NCI-H1105 treated with DMSO at 0.1 percent for 48 hours (cell line): ENCODE data around the gene ZNF746.
A peak's percentile ranks its signal among the peaks of the same experiment; 100 is the strongest.

Experiments used
- DNase-seq: peaks from one replicate; lab custom pipeline; 2025; lab: John Stamatoyannopoulos, UW

Gene ZNF746

DNA sequence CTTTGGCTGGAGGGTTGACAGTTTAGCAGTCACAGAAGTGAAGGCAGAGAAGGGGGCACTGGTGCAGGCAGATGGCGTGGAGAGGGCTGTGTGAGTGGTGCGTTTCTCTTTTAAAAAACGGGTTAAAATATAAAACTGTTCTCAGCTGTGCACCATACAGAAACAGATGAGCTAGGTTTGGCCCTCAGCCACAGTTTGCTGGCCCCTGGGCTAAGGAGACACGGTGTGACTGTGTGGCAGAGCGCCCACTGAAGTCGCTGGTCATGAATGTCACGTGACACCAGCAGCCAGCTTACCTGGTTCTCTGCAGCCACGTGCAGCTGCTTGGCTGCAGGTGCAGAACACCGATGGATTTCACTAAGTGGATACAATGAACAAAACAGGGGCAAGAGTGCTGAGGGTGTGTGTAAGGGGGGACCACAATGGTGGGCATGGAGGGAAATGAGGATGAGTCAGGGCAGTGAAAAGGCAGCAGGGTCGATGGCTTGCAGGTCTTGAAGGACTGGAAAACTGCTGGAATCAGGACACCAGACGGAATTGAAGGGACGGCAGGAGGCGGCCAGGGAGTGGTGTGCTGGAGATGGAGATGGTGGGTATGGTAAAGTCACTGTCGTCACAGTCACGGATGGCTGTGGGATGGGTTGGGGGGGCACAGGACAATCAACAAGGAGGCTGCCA lies 7.4 kb downstream of the ZNF746 start:
- peak; percentile 7 for DNase-seq

DNA sequence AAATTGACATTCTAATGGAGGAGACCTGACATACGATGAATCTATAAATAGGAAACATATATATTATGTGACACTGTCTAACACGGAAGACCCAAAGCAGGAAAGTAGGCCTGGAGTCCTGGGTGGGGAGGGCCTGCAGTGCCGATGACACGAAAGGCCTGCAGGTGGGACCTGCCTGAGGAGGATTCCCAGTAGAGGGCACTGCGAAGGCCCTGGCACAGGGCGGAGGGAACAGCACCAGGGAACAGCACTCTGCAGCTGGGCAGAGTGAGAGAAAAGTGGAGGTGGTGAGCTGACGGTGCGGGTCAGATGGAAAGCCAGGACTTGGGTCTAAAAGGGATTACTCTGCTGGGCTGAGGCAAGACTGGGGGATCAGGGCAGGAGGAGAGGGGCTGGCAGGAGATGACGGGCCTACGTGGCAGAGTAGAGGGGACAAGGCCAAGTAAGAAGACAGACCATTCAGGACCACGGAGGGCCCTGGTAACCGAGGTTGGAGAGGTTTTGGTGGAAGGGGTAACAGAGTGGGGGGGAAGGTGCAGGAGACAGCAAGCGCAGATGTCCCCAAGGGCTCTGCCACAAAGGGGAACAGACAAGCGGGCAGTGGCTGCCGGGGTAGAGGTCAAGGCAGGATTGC lies 8.1 kb downstream of the ZNF746 start:
- no peak for DNase-seq

DNA sequence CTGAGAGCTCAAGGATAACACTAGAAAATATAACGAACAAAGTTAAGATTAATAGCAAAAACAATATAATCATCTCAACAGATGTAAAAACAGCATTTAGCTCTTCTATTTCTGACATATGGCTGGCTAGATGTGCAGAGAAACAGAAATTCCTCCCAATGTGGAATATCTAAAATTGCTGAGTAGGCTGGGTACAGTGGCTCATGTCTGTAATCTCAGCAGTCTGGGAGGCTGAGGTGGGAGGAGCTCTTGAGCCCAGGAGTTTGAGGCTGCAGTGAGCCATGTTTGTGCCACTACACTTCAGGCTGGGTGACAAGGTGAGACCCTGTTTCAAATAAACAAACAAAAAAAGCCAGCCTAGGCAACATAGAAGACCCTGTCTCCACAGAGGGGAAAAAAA lies 18.0 kb downstream of the ZNF746 start:
- DNase-seq, result no peak

DNA sequence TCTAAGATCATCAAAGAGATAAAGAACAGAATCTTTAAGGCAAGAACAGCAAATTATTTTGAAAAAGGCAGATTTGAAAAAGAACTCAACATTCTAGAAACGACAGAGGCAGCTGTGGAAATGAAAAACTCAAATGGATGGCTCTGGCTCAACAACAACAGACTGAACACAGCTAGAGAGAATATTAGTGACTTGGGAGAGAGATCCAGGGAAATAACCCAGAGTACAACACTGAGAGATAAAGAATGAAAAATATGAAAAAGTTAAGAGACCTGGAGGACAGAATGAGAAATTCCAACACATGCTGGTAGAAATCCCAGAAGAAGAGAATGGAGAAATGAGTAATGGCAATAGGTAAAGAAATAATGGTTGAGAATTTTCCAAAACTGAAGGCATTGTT lies 18.9 kb downstream of the ZNF746 start:
- DNase-seq, result no peak

DNA sequence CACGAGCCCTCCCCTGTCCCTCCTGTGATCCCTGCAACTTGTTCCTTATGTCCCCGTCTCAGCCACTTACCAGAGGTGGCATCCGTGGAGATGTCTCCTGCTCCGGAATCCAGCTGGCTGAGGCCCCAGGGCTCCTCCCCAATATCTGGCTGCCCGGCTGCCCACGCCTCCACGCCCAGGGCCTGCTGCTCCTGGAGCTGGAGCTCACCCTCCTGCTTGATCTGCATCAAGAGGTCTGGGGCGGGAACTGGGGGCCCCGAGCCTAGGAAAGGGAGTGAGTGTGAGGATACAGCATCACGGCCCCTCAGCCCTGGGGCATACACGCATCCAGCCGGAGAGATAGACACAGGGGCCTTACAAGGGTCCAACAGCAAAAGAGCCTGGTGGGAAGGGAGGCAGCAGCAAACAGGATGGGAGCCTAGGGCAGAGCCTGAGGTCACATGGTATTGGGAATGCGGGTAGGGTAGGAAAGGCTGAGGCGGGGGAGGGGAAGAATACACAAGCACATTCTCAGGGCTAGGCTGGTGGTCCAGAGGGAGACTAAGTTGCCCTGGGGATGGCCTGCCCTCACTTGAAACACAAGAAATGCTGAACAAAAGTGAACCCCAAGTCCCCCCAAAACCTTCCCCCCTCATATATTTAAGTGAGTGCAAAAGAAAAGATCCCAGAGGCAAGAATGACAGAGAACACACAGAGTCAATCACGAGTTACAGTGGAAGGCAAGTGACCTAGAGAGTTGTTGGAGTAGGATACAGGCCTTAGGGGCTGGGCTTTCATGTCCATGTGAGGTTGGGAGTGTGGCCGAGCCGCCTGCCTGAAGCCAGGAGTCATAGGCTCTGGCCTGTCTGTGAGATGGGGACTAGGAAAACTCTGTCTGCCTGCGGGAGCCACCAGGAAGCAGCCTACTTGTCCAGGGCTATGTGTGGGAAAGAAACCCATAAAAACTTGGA lies 19.8 kb downstream of the ZNF746 start:
- no peak for DNase-seq

DNA sequence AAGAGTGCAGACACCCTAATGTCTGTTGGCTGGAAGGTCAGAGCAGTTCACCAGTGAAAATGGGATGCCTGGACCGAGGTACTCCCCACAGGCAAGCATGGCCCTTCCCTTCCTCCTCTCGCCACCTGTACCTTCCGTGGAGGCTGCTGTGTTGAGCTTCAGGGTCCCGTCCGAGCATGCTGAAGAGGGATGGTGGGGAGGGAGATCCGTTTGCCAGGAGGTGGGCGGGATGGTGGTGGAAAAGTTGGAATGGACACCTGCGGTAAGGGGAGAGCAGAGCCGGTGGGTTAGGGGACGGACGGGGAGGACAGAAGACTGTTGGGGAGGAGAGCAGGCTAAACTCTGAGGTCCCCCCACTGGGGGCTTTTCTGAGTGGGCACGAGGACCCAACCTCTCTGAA lies 20.8 kb downstream of the ZNF746 start:
- DNase-seq, result no peak

DNA sequence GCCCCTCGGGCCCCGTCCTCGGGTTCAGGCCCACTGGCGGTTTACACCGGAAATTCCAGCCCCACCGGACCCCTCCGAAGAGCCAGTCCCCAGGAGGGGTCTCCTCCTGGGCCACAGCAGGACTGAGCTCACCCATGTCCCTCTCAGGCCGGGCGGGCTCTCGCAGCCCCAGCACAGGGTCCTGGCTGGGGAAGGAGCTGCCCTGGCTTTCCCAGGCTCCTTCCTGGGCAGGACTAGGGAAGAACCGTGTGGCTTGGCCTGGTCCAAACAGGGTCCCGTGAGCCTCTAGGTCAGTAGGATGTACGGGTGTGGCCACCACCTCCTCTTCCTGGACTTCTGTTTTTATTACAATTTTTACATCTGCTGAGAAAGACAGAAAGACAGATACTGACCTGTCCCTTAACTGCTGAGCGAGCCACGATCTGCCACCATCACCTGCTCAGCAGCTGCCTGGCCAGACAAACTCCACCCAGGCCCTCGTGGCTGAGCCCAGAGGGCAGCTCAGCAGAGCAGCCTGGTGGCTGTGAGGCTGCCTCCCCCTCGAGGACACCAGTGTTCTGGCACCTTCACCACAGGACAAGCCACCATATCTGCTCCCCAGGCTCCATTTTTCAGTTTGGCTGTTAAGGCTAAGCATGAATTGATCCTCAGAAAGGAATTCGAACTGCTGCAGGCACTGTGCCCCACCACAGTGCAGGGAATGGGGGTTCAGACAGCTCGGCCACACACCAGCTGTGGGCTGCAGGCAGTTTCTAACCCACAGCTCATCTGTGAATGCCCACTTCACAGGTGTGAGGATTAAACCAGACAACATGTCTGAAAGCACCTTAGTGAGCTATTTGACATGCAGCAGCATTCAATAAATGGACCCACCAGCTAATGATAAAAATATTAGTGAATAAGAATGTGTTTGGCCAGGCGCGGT lies 22.2 kb downstream of the ZNF746 start:
- no peak for DNase-seq

DNA sequence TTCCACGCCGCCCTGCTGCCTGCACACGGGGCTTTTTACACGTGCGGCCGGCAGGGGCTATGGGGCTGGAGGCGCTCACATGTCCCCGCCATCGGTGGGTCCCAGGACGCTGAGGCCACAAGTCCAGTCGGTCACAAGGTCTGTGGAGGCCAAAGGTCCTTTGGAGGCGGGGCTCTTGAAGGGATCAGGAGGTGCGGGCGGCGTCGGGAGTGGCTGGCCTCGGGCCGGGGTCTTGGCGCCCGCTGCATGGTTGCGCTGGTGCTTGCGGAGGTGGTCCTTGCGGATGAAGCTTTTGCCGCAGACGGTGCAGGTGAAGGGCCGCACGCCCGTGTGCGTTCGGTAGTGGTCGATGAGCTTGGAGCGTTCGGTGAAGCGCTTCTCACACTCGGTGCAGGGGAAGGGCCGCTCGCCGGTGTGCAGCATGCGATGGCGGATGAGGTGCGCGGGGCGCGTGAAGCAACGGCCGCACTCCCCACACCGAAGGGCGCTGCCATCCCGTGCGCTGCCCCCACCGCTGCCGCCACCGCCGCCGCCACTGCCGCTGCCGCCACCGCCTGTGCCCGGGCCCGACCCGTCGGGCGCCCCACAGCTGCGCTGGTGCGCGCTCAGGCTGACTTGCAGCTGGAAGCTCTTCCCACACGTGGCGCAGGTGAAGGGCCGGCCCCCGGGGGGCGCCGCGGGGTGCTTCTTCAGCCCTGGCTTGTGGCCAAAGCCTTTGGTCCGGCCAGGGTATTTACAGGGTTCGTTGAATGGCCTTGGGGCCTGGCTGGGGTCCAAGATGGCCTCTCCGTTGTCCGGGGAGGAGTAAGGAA lies 23.1 kb downstream of the ZNF746 start:
- no peak for DNase-seq

DNA sequence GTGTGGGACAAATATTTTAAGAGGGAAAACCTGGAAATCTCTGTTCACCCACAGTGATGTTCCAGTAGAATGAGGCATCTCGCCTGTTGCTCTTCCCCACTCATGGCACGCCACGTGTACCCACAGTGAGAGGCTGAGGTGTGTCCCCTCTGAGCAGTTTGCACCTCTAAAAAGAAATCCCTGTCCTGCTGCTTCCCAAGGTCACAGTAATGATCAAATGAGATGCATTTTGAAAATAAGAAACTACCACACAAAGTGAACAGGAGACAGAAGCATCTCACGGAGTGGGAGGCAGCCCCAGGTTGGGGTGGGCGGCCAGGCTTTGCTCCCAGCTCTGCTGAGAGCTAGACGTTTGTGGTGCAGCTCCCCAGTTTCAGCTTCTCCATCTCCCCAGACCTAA lies 24.4 kb downstream of the ZNF746 start:
- no peak for DNase-seq

DNA sequence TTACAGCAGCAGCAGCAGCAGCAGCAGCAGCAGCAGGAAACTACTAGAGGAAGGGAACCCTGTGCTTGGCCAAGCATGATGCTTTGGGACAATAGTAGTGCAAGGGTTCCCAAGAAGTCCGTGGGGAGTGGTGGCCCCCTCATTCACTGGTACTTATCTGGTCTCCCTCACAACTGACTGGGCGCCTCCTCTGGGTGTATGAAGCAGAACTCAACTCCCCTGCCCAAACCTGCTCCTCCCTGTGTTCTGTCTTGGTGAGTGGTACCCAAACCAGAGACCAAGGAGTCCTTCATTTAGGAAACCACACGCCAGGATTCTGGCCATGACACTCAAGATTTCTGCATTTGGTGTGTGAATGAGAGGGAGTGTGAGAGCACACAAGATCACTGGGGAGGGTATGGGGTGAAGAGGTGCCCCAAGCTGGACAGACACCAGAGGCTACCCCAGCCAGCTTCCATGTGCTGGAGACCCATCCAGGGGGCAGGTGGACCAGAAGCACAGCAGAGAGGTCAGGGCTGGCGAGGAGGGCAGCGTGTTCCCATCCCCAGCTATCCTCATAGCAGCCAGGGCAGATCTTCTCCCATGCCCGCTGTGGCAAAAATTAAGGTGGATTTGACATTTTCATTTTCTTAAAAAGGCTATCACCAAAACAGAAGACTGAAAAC lies 26.2 kb downstream of the ZNF746 start:
- DNase-seq, result no peak

DNA sequence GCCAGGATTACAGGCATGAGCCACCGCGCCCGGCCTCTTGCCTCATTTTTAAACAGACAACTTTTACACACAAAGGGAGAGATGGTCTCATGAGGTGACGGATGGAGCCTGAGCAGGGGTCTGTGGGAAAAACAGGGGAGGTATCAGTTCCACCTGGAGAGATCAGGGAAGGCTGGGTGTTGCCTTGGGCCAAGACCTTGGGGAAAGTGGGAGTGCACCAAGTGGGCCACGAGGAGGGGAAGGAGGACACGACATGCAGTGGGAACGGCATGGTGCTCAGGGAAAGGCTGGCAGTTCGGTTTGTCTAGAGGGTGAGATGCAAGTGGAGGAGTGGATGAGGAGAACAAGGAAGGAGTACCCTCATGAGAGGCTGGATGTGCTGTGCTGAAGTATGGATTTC lies 27.8 kb downstream of the ZNF746 start:
- no peak for DNase-seq

DNA sequence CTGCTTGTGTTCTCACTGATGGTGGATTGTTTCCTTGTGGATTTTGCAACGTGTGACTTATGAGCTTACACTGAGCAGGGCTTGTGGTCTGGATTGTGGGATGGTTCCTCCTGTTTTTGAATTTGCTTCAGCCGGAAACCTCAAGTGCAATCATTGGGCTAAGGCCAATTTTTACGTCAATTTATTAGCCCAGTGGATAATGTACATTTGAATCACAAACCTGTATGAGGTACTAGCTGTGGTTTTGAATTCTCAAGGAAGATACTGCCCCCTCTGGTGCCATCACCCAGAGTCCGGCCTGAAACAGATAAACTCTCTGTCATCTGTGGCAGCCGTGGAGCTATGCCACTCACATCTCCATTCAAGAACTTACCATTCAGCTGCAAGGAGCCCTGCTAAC lies 29.4 kb downstream of the ZNF746 start:
- no peak for DNase-seq

DNA sequence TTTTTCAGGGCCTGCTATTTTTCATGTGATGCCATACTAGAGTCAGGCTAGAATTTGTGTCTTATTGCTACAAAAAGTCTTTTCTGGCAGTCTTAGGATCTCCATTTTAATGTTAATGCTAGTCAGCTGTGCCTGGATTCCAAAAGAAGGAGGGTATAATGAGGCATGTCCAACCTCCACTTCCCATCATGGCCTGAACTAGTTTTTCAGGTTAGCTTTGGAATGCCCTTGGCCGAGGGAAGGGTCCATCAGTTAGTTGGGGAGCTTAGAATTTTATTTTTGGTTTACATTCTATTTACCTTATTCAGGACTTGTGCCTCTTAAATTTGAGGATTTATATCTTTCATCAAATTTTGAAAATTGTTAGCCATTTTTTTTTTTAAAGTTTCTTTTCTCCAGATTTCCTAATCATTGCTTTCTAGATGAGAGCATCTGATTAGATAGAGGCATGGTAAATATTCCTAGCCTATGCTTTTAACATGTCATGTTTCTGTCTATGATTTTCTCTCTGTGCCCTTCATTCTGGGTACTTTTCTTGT lies 30.2 kb downstream of the ZNF746 start:
- no peak for DNase-seq

DNA sequence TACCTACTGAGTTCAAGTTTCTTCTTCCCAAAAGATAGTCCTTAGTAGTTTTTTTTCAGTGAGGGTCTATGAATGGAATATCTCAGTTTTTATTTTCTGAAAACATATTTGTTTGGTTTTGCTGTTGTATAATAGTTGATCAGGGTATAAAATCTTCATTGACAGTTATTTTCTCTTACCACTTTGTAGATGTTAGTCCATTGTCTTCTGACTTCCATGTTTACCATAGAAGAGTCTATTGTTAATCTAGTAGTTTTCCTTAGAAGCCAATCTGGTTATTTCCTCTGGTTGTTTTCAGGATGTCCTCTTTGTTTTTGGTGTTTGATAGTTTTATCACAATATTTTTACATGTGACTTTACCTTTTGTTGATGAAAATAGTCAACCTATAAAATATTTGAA lies 31.2 kb downstream of the ZNF746 start:
- DNase-seq, result no peak

DNA sequence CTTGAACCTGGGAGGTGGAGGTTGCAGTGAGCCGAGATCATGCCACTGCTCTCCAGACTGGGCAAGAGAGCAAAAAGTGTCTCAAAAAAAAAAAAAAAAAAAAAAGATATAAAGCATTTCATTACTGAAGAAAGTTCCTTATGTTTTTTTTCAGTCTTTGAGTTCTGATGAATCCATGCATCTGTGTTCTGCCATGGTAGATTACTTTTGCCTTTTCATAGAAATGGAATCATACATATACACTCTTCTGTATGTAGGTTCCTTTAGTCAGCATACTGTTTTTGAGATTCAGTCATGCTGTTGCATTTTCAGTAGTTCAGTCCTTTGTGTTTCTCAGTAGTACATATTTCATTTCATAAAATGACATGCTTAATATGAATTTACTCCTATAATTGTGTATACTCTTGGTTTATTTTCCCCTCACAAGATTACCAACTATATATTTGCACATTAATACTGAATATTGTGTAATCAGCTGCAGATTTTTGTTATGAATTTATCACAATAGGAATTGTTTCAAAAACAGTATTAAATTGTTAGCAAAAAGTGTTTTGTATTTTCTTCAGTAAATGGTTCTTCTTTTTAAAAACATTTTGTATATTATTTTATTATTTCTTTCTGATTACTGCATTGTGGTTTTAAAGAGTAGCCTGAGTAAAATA lies 34.0 kb downstream of the ZNF746 start:
- no peak for DNase-seq

DNA sequence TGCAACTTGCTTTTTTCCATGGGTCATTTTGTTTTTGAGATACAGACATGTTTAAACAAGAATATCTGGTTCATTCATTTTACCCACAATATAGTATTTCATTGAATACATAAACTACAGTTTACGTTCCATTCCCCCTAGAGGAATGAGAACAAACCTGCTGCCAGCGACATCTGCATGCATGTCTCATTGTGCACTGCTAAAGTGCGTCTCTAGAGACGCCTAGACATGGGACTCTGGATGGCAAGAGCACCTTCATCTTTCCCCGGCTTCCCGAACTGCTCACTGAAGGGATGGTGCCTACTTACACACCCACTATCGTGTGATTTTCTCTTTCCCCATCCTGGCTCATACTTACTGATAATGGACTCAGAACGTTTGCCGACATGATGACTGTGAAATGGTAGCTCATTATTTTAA lies 35.5 kb downstream of the ZNF746 start:
- DNase-seq, result no peak

DNA sequence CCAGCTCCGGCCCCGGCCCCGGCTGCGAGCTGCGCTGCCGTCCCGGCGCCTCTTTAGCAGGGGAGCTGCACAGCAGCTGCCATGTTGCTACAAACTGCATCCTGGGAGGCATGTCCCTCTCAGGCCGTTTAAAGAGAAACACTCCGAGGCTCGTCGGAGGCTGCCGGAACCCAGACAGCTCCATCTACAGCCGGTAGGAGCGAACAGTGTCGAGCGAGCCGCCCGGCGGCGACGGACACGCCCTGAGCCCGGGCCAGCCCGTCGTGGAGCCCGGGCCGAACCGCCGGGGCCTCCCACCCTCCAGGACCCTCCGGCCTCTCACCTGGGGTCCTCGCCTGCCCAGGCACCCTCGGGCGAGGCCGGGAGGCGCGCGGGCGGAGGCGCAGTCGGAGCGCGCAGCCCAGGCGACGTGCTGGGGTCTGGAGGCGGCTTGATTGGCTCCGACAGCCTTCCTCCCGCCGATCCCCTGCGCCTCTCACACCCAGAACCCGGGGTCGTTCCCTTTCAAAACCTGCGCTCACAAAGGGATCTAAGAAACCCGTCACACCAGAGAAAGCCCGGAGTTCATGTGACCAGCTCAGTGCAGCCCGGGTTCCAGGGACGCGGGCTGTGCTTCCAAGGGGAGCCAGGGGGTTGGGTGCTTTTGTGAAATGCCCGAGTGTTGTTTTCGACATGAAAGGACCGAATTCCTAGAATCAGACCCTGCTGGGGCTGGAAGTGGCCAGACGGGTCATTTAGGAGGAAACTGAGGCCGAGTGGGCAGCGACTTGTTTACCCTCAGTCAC lies 36.9 kb downstream of the ZNF746 start, which contains the start of gene ZNF777:
Gene ZNF777, minus strand, starts transcription at position 570 of the 785 bp plus-strand sequence. CDS start 5,040 bp downstream, outside the sequence.
- DNase-seq, result peak; percentile 71
